NCI-H2196 treated with DMSO at 0.1 percent for 48 hours (cell line): ENCODE data around the gene UNC45B.
"Not testable (repeated sequence)": the region's sequence is repeated elsewhere in the genome, so short reads cannot be mapped to it uniquely, and the experiment has no call there.

Experiments used
- DNase-seq: peaks from one replicate; lab custom pipeline; 2025; ENCODE audit not compliant: unreplicated experiment; lab: John Stamatoyannopoulos, UW

The UNC45B gene

DNA sequence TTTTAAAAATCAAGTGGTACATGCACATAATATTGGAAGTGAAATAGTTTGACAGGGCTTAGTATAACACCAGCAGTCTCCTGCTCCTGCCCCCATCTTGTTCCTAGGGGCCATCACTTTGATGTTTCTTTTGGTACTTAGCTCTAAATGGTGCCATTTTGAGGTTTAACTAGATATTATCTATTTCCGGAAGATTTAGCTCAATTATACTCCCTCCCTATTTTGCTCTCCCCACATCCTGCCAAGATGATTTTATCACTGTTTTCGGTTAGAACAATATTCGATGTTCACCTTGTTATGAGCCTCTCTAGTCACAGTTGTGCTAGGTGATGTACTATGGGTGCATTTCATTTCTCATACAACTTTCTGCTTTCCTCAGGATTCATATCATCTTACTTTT, 66.6 kb downstream of the UNC45B start:
- no peak for DNase-seq

DNA sequence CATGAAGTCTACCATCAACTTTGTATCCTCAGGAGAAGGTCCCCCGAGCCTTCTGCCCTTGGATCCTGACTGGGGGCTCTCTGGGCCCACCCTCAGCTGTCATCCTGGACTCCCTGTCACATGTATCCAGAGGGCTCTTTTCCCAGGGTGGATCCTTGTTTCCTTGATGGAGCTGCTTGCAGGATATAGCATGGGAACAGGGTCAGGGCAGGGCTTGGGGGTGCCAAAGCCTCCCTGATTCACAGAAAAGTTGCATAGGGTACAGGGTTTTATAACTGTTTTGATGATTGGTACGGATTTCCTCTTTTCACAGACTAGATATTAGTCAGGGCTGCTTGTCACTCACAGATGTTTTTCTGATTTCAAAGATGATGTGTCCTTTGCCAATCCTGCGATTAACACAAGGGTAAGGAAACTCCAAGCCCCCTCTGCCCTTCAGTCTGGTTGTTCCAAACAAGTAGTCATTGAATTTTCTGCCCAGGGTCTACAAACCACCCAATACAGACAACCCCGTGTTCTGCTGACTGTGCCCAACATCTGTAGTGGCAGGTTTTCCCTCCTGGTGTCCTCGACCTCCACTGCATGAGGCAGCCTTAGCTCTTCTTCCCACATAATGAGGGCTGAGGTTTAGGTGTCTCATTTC, 67.1 kb downstream of the UNC45B start:
- no peak for DNase-seq

DNA sequence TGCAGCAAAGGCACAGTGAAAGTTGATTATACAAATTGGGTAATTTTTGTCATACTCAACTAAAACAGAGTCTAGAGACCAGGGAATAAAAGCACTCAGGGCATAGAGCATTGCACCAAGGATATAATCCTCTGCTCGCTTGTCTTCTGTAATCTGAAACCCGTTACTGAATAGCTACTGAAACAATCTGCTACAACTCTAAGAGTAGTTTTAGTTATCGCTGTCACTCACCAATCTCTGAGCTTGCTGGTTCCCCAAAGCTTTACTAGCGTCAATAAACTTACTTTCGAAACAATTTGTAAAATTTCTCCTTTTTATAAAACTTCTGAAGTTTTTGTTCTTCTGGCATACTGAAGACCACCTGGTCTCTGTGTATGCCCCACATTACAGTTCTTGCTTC, 69.5 kb downstream of the UNC45B start:
- no peak for DNase-seq

DNA sequence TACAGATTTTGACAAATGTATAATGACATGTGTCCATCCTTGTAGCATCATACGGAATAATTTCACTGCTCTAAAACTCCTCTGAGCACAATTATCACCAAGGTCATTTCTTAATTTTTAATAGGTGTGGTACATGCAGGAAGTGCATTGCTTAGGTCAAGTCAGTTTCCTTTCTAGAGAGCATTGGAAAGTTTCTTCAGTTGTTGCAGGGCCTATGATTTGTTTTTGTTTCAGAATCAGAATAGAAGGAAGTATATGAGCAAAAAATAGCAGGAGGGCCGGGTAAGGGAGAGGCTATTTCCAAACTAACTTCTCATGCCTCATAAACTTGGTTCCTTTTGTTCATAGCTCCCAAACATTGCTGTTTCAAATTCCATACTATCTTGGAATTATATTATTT, 71.3 kb downstream of the UNC45B start:
- no peak for DNase-seq

DNA sequence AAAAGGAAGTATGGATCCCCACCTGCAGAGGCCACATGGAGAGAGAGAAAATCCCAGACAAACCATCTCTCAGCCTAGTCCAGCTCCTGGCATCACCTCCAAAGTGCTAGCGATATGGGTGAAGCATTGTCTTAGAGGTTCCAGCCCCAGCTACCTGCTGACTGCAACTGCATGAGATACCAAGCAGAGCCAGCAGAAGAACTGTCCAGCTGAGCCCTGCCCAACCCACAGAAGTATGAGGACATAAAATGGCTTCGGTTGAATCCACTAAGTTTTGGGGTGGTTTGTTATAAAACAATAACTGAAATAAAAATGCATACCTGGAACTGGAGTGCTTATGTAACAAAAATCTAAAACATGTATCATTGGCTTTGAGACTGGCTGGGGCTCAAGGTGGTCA, 74.8 kb downstream of the UNC45B start:
- DNase-seq = no peak

DNA sequence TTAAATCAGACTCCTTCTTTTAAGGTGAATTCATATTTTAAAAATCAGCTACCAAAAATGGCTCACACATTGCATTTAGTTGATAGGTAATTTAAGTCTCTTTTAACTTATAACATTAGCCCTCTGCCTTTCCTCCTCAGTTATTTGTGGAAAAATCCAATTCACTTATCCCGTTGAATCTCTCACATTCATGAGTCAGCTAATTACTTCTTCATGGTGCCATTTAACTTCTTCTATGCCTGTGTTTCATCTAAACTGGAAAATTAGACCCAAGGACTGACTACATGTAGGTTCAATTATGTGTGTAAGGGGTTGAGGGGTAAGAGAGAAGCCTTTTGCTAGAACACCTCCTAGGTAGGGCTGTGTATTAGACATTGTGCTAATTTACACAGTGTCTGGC, 76.8 kb downstream of the UNC45B start:
- DNase-seq = no peak

DNA sequence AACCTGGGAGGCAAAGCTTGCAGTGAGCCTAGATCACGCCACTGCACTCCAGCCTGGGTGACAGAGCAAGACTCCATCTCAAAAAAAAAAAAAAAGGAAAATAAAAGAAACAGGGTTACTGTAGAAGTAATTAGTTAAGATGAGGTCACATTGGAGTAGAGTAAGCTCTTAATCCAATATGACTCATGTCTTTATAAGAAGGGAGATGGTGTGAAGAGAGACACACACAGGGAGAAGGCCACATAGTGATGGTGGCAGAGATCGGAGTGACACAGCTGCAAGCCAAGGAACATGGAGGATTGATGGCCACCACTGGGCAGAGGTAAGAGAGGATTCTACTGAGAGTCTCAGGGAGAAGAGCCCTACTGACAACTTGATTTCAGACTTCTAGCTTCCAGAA, 79.9 kb downstream of the UNC45B start:
- DNase-seq = no peak

DNA sequence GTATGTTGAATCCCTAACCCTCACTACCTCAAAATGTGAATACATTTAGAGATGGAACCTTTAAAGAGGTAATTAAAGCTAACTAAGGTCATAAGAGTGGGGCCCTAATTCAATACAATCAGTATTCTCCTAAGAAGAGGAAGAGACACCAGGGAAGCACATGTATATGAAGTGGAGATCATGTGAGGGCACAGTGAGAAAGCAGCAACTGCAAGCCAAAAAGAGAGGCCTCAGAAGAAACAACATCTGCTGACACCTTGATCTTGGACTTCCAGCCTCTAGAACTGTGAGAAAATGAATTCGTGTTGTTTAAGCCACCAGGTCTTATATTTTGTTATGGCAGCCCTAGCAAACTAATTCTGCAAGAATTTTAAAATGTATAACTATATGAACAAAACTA, 82.0 kb downstream of the UNC45B start:
- DNase-seq = no peak

DNA sequence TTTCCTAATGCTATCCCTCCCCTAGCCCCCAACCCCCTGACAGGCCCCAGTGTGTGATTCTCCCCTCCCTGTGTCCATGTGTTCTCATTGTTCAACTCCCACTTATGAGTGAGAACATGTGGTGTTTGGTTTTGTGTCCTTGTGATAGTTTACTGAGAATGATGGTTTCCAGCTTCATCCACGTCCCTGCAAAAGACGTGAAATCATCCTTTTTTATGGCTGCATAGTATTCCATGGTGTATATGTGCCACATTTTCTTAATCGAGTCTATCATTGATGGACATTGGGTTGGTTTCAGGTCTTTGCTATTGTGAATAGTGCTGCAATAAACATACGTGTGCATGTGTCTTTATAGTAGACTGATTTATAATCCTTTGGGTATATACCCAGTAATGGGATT, 86.7 kb downstream of the UNC45B start:
- DNase-seq = not testable (repeated sequence)

DNA sequence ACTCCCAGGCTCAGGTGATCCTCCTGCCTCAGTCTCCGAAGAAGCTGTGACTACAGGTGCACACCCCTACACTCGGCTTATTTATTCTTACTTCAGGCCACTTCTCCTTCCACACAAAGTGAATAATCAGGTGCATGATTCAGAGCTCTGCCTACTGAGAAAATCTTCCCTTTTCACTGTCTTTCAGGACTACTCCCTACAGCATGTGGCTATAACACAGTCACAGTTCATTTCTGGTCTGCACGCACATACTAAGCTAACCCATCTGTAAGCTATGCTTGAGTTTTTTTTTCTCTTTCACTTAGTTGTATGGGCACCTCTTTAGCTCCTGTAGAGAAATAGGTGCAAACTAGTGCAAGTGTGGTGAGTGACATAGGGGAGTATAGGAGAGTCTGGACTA, 87.7 kb downstream of the UNC45B start:
- DNase-seq = no peak

DNA sequence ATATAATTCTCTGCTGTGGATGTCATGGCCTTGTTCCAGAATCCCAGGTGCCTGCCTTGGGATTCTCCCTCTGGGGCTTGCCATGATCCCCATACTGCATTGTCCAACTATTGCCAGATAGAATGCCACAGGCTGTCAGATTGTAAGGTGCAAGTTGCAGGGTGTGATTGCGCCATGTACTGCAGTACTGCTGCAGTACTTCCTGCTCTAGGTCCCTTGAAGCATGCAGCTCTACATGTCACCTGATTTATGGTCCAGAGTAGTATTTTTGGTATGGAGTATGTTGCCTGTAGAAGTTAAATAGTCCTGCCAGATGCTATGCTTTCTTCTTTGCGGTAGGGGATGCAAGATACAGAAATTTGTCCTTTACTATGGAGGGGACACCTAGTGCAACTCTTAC, 88.3 kb downstream of the UNC45B start:
- DNase-seq = no peak

DNA sequence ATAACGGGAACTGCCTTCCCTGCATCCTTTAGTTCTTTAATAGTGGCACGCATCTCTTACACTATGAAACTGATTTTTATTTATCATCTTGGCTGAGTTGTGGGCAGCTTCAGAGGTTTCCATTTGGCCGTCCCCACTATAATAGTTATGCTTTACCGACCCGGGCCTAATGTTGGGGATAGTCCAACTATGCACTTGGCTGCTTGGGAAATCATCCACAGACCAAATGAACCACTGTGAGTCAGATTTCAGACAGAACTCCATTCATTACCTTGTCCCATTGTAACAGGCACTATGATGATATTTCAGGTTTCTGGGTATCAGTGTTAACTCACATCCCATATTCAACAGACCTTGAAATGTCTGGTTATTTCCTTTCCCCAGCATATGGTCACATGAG, 89.2 kb downstream of the UNC45B start:
- no peak for DNase-seq

DNA sequence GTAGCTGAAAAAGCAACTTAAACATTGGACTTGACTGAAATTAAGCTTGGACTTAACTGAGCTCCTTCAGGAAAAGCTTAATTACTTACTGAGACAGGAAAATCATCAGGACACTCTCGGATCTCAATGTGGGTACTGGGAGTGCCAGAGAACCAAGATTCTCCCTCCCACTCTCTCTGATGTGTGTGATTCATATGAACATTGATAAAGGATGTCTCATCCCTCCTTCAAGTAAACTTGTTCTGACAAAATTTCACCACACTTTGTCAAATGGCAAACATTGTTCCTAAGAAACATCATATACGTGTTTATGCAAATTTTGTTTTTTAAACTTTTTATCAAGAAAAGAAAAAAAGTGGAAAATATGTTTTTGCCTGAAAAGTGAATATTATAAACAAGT, 91.2 kb downstream of the UNC45B start:
- no peak for DNase-seq
